Hepatocyte (in vitro differentiated cells): ENCODE data around the gene CATSPER3. TPM values are rescaled to one million over a fixed set of nuclear protein-coding genes. Genes with fewer than 3 reads are reported as not detected.

Source experiments
- DNase-seq: peaks from one replicate; pipeline ENCODE4 v3.0.0-alpha.2; 2016; ENCODE audit warnings: low spot score
- H2AFZ ChIP-seq: fragments of 200-600 bp; sonication (generic); 2 replicates; pipeline ENCODE4 v1.6.0; 2016; ENCODE audit warnings: antibody characterized with exemption, mild to moderate bottlenecking
- H3K27ac ChIP-seq: fragments of 200-600 bp; sonication (generic); 2 replicates; pipeline ENCODE4 v1.5.1; 2016; ENCODE audit warnings: mild to moderate bottlenecking
- H3K27me3 ChIP-seq: fragments of 200-600 bp; sonication (generic); 2 replicates; pipeline ENCODE4 v1.6.1; 2016
- H3K36me3 ChIP-seq: fragments of 200-600 bp; sonication (generic); replicated peaks from 2 replicates; pipeline ENCODE4 v1.5.1; 2016; ENCODE audit warnings: low read depth; ENCODE audit not compliant: insufficient read depth
- H3K4me1 ChIP-seq: fragments of 200-600 bp; sonication (generic); 2 replicates; pipeline ENCODE4 v1.5.1; 2016; ENCODE audit warnings: mild to moderate bottlenecking, moderate library complexity; ENCODE audit not compliant: insufficient read depth
- H3K4me2 ChIP-seq: fragments of 200-600 bp; sonication (generic); 2 replicates; pipeline ENCODE4 v1.6.0; 2016
- H3K4me3 ChIP-seq: fragments of 200-600 bp; sonication (generic); 2 replicates; pipeline ENCODE4 v1.5.1; 2016; ENCODE audit warnings: mild to moderate bottlenecking
- H3K79me2 ChIP-seq: fragments of 200-600 bp; sonication (generic); 2 replicates; pipeline ENCODE4 v1.6.0; 2017; ENCODE audit warnings: mild to moderate bottlenecking
- H3K9me2 ChIP-seq: fragments of 200-600 bp; sonication (generic); replicated peaks from 2 replicates; pipeline ENCODE4 v1.6.0; 2017; ENCODE audit warnings: mild to moderate bottlenecking; ENCODE audit not compliant: insufficient read depth
- H3K9me3 ChIP-seq: fragments of 200-600 bp; sonication (generic); 2 replicates; pipeline ENCODE4 v1.5.1; 2016; ENCODE audit warnings: low read depth, mild to moderate bottlenecking
- H4K20me1 ChIP-seq: fragments of 200-600 bp; sonication (generic); 2 replicates; pipeline ENCODE4 v1.6.0; 2016; ENCODE audit warnings: mild to moderate bottlenecking; ENCODE audit not compliant: insufficient read depth, poor library complexity, severe bottlenecking
- EZH2 ChIP-seq: fragments of 200-600 bp; sonication (generic); IDR thresholded peaks from 2 replicates; pipeline ENCODE4 v1.6.1; 2016; ENCODE audit warnings: antibody characterized with exemption, mild to moderate bottlenecking, borderline replicate concordance
- EZH2phosphoT487 ChIP-seq: fragments of 200-600 bp; sonication (generic); IDR thresholded peaks from one replicate; pipeline ENCODE4 v1.6.1; 2018; ENCODE audit warnings: antibody characterized with exemption, mild to moderate bottlenecking, low read depth, moderate library complexity; ENCODE audit not compliant: unreplicated experiment, severe bottlenecking
- WGBS: methylation state at CpG from one replicate; pipeline ENCODE4 v1.1.6; 2016; ENCODE audit warnings: low lambda C conversion rate; ENCODE audit errors: missing lambda C conversion rate; 5-methylcytosine and 5-hydroxymethylcytosine counted together
- polyA plus RNA-seq: library from polyadenylated mRNA; unstranded; fragments of >200 nt; fragmentation: Nextera tagmentation; extraction: Ambion mirVana; gene quantifications from 2 replicates; pipeline ENCODE4 v1.2.1, GENCODE V29; 2016
- total RNA-seq: library from RNA; depleted of rRNA; stranded (reverse); fragments of >200 nt; gene quantifications from 2 replicates; pipeline ENCODE4 v1.2.3, GENCODE V29; 2014
- TF ChIP-seq, protein P1 (sequence below): fragments of 200-600 bp; sonication (generic); IDR thresholded peaks from 2 replicates; pipeline ENCODE4 v1.5.1; 2016; ENCODE audit warnings: antibody characterized with exemption, mild to moderate bottlenecking; ENCODE audit not compliant: poor library complexity

CATSPER3 gene
- total and polyA plus RNA-seq, 2 experiments from 2014 or later = 0.59 TPM; not detected in 1

DNA sequence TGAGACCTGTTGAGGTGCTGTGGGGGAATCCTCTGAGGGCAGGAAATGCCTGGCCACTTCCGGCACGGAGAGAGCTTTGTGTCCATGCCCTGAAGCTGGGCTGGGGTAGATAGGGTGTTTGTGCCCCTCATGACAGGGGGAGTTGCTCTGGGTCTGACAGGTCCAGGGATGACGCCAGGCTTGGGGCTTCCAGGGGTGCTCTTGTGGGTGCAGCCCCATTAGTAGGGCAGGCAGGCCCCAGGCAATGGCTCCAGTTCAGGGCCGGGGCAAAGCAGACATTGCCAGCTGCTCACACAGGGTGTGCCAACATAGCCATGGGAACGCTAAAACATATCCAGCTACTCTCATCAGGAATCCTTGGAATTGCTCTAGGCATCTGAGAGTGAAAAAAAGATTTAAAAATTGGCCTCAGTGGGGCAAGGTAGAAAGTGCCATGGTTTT is 45.3 kb downstream of the CATSPER3 start:
- H3K27me3 ChIP-seq = no peaks in the 10 kb centered on the region
- H3K9me2 ChIP-seq = no peaks in the 10 kb centered on the region
- WGBS = 92% methylated on average over 5 of the region's 5 CpGs
- H3K79me2 ChIP-seq = no peaks in the 10 kb centered on the region
- no peaks in the 10 kb centered on the region for H4K20me1 ChIP-seq
- no peak overlapping the region for H3K4me2 ChIP-seq
- no peak for DNase-seq
- no peak overlapping the region for H3K27ac ChIP-seq
- H2AFZ ChIP-seq = no peak overlapping the region
- no peaks in the 10 kb centered on the region for H3K36me3 ChIP-seq
- no peak overlapping the region for H3K4me3 ChIP-seq
- H3K4me1 ChIP-seq = no peaks in the 10 kb centered on the region
- H3K9me3 ChIP-seq = no peaks in the 10 kb centered on the region
- TF ChIP-seq EZH2phosphoT487 = no peak
- TF ChIP-seq EZH2 = no peak
- TF ChIP-seq, protein P1, sequence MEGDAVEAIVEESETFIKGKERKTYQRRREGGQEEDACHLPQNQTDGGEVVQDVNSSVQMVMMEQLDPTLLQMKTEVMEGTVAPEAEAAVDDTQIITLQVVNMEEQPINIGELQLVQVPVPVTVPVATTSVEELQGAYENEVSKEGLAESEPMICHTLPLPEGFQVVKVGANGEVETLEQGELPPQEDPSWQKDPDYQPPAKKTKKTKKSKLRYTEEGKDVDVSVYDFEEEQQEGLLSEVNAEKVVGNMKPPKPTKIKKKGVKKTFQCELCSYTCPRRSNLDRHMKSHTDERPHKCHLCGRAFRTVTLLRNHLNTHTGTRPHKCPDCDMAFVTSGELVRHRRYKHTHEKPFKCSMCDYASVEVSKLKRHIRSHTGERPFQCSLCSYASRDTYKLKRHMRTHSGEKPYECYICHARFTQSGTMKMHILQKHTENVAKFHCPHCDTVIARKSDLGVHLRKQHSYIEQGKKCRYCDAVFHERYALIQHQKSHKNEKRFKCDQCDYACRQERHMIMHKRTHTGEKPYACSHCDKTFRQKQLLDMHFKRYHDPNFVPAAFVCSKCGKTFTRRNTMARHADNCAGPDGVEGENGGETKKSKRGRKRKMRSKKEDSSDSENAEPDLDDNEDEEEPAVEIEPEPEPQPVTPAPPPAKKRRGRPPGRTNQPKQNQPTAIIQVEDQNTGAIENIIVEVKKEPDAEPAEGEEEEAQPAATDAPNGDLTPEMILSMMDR = no peak

DNA sequence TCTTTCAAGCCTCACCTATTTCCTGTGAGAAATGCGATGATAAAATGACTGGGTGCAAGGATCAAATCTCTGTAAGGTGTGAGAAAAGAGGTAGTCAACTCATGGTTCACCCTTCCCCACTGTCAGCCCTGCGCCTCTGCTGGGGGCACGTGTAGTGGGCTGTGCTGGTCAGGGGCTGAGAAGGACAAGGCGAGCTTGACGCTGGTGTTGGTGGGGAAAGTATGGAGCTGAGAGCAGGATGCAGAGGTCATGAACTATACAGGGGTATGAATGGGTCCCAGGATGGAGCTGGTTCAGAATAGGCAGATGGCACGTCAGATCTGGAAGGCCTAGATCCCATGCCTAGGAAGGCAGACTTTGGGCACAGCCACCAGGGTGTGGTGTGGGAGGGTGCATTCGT is 45.7 kb downstream of the CATSPER3 start:
- Histone ChIP-seq H3K27ac (no peak overlapping the region), H3K4me2 (no peak overlapping the region), H3K36me3 (no peaks in the 10 kb centered on the region), H3K9me3 (no peaks in the 10 kb centered on the region), H4K20me1 (no peaks in the 10 kb centered on the region), H3K4me1 (no peaks in the 10 kb centered on the region), H3K27me3 (no peaks in the 10 kb centered on the region), H3K9me2 (no peaks in the 10 kb centered on the region), H3K79me2 (no peaks in the 10 kb centered on the region), H2AFZ (no peak overlapping the region), H3K4me3 (no peak overlapping the region)
- no peak for DNase-seq
- WGBS = 95% methylated on average over 7 of the region's 7 CpGs
- TF ChIP-seq EZH2 (no peak), EZH2phosphoT487 (no peak)
- TF ChIP-seq, protein P1 = no peak

DNA sequence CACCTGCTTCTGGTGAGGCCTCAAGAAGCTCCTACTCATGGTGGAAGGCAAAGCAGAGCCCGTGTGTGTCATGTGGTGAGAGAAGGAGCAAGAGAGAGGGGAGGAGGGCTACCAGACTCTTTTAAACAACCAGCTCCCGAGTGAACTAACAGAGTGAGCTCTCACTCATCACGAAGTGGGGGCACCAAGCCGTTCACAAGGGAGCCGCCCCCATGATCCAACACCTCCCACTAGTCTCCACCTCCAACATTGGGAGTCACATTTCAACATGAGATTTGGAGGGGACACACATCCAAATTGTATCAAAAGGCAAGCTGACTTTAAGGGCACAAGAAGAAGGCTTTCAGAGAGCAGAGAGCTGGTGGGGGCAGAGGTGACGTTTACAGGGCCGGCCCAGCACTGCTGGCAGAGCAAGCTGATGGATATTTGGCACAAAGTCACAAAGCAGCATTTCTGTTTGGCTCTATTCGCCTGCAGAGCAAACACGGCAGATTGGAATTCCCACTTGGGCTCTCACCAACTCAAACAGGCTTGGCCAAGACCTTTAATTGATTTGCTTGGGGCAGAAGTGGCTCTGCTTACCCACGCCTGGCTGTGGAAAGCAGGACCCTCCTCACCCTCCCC is 46.4 kb downstream of the CATSPER3 start:
- Histone ChIP-seq H3K27me3 (no peaks in the 10 kb centered on the region), H3K4me1 (no peaks in the 10 kb centered on the region), H2AFZ (no peak overlapping the region), H3K36me3 (no peaks in the 10 kb centered on the region), H3K9me3 (no peaks in the 10 kb centered on the region), H3K9me2 (no peaks in the 10 kb centered on the region), H3K4me2 (no peak overlapping the region), H4K20me1 (no peaks in the 10 kb centered on the region), H3K27ac (no peak overlapping the region), H3K4me3 (no peak overlapping the region), H3K79me2 (no peaks in the 10 kb centered on the region)
- WGBS = 80% methylated on average over 10 of the region's 10 CpGs
- DNase-seq = no peak
- TF ChIP-seq EZH2 (no peak), EZH2phosphoT487 (no peak)
- TF ChIP-seq, protein P1 = no peak
